HEK293T (cell line): ENCODE measurements around the gene RNLS.

Experiments used
- CTCF ChIA-PET: fragments of 350-600 bp; formaldehyde crosslinking; extraction: SDS; loops from one replicate; lab custom pipeline; 2021; ENCODE audit warnings: antibody characterized with exemption, inconsistent platforms; lab: Yijun Ruan, JAX
- POLR2A ChIA-PET: fragments of 350-600 bp; formaldehyde crosslinking; extraction: SDS; loops from one replicate; lab custom pipeline; 2020; ENCODE audit warnings: antibody characterized with exemption, inconsistent platforms; lab: Yijun Ruan, JAX
- DNase-seq: peaks from one replicate; pipeline ENCODE4 v3.0.0; 2012; ENCODE audit warnings: mixed read lengths; ENCODE audit errors: extremely low spot score
- ARNT ChIP-seq: fragments of 450-650 bp; IDR thresholded peaks from 2 replicates; pipeline ENCODE4 v1.6.1; 2017; ENCODE audit warnings: mild to moderate bottlenecking
- BHLHE40 ChIP-seq: fragments of 450-650 bp; IDR thresholded peaks from 2 replicates; pipeline ENCODE4 v1.6.1; 2016; ENCODE audit warnings: mild to moderate bottlenecking, moderate library complexity, borderline replicate concordance
- CTBP1 ChIP-seq: fragments of 450-650 bp; IDR thresholded peaks from 2 replicates; pipeline ENCODE4 v1.6.1; 2016; ENCODE audit warnings: borderline replicate concordance
- ELF4 ChIP-seq: fragments of 450-650 bp; IDR thresholded peaks from 2 replicates; pipeline ENCODE4 v1.6.1; 2017; ENCODE audit warnings: antibody characterized with exemption
- FOXA1 ChIP-seq: fragments of 450-650 bp; IDR thresholded peaks from 2 replicates; pipeline ENCODE4 v1.6.1; 2016; ENCODE audit warnings: mild to moderate bottlenecking
- FOXK2 ChIP-seq: fragments of 450-650 bp; IDR thresholded peaks from 2 replicates; pipeline ENCODE4 v1.6.1; 2016; ENCODE audit warnings: mild to moderate bottlenecking
- FOXM1 ChIP-seq: fragments of 450-650 bp; IDR thresholded peaks from 2 replicates; pipeline ENCODE4 v1.6.1; 2017; ENCODE audit warnings: mild to moderate bottlenecking, borderline replicate concordance
- HDGF ChIP-seq: fragments of 450-650 bp; IDR thresholded peaks from 2 replicates; pipeline ENCODE4 v1.6.1; 2017; ENCODE audit warnings: antibody characterized with exemption, borderline replicate concordance
- L3MBTL2 ChIP-seq: fragments of 450-650 bp; conservative IDR thresholded peaks from 2 replicates; pipeline ENCODE4 v1.6.1; 2016; ENCODE audit warnings: mild to moderate bottlenecking
- LEF1 ChIP-seq: fragments of 450-650 bp; IDR thresholded peaks from 2 replicates; pipeline ENCODE4 v1.6.1; 2017; ENCODE audit warnings: mild to moderate bottlenecking, borderline replicate concordance
- NFRKB ChIP-seq: fragments of 450-650 bp; IDR thresholded peaks from 2 replicates; pipeline ENCODE4 v1.6.1; 2016; ENCODE audit warnings: mild to moderate bottlenecking, moderate library complexity
- PKNOX1 ChIP-seq: fragments of 450-650 bp; IDR thresholded peaks from 2 replicates; pipeline ENCODE4 v1.6.1; 2016
- SP1 ChIP-seq: fragments of 450-650 bp; IDR thresholded peaks from 2 replicates; pipeline ENCODE4 v1.6.1; 2017
- SUZ12 ChIP-seq: fragments of 450-650 bp; IDR thresholded peaks from 2 replicates; pipeline ENCODE4 v1.6.1; 2016; ENCODE audit warnings: mild to moderate bottlenecking
- TARDBP ChIP-seq: fragments of 450-650 bp; IDR thresholded peaks from 2 replicates; pipeline ENCODE4 v1.6.1; 2016
- ZNF384 ChIP-seq: fragments of 450-650 bp; IDR thresholded peaks from 2 replicates; pipeline ENCODE4 v1.6.1; 2016

Gene RNLS

GRCh38 chr10:88608780-88609179 lies 25.7 kb upstream of the RNLS start:
- TF ChIP-seq FOXA1 (no peak), PKNOX1 (no peak), BHLHE40 (no peak), HDGF (no peak), ARNT (no peak), ELF4 (no peak), FOXM1 (no peak)
- POLR2A ChIA-PET = no interaction called here
- DNase-seq = no peak
- CTCF ChIA-PET = no interaction called here

- no peak for TF ChIP-seq CTBP1
- TF ChIP-seq SUZ12 = no peak
- TF ChIP-seq TARDBP = no peak
- no peak for TF ChIP-seq HDGF
- no peak for TF ChIP-seq LEF1
- TF ChIP-seq PKNOX1 = no peak
- TF ChIP-seq FOXK2 = no peak
- no peak for TF ChIP-seq FOXA1
- POLR2A ChIA-PET = no interaction called here
- no peak for DNase-seq
- CTCF ChIA-PET = no interaction called here
These were observed 25.1 kb upstream of the RNLS start for GRCh38 chr10:88608052-88608732.

GRCh38 chr10:88598055-88598454 lies 14.9 kb upstream of the RNLS start:
- DNase-seq = no peak
- ChIA-PET POLR2A (no interaction called here), CTCF (no interaction called here)
- TF ChIP-seq FOXK2 = no peak
- no peak for TF ChIP-seq NFRKB
- no peak for TF ChIP-seq BHLHE40
- no peak for TF ChIP-seq L3MBTL2
- TF ChIP-seq ARNT = no peak
- no peak for TF ChIP-seq FOXM1
- TF ChIP-seq LEF1 = no peak
- TF ChIP-seq HDGF = no peak
- no peak for TF ChIP-seq FOXA1
- no peak for TF ChIP-seq ELF4
- no peak for TF ChIP-seq SP1

GRCh38 chr10:88594482-88594881 lies 11.4 kb upstream of the RNLS start:
- ChIA-PET POLR2A (no interaction called here), CTCF (no interaction called here)
- no peak for DNase-seq
- no peak for TF ChIP-seq SP1
- no peak for TF ChIP-seq LEF1
- TF ChIP-seq L3MBTL2 = no peak
- no peak for TF ChIP-seq PKNOX1
- no peak for TF ChIP-seq ZNF384
- no peak for TF ChIP-seq BHLHE40
- no peak for TF ChIP-seq CTBP1
- no peak for TF ChIP-seq SUZ12
- TF ChIP-seq ARNT = no peak
- TF ChIP-seq FOXM1 = no peak
- no peak for TF ChIP-seq FOXA1
- TF ChIP-seq NFRKB = no peak
- no peak for TF ChIP-seq HDGF
- TF ChIP-seq TARDBP = no peak
- TF ChIP-seq FOXK2 = no peak

GRCh38 chr10:88592906-88593305 lies 9.8 kb upstream of the RNLS start:
- ChIA-PET CTCF (no interaction called here), POLR2A (no interaction called here)
- TF ChIP-seq FOXA1 (no peak), FOXK2 (no peak), NFRKB (no peak), TARDBP (no peak), ARNT (no peak), FOXM1 (no peak), ZNF384 (no peak)
- DNase-seq = no peak

GRCh38 chr10:88592381-88592780 lies 9.3 kb upstream of the RNLS start:
- TF ChIP-seq LEF1 = no peak
- no peak for TF ChIP-seq TARDBP
- TF ChIP-seq NFRKB = no peak
- no peak for TF ChIP-seq SP1
- no peak for TF ChIP-seq FOXA1
- TF ChIP-seq BHLHE40 = no peak
- no peak for TF ChIP-seq CTBP1
- no peak for TF ChIP-seq L3MBTL2
- no peak for TF ChIP-seq ZNF384
- no peak for DNase-seq
- ChIA-PET CTCF (no interaction called here), POLR2A (no interaction called here)

- DNase-seq = no peak
- ChIA-PET POLR2A (interaction anchor here (1.0 kb wide), 1 partner anchor 10 kb away, joined by 3 read pairs; no protein-coding TSS in a partner anchor), CTCF (no interaction called here)
These were observed 3.3 kb upstream of the RNLS start, which contains the start of gene LIPJ for GRCh38 chr10:88586462-88586861. LIPJ (plus strand) TSS chr10:88586762; CDS start chr10:88590688, 3,926 bp downstream.

More at GRCh38 chr10:88586462-88586861, 3.3 kb upstream of the RNLS start, which contains the start of gene LIPJ:
- no peak for TF ChIP-seq ZNF384
- TF ChIP-seq FOXA1 = no peak
- TF ChIP-seq BHLHE40 = no peak
- no peak for TF ChIP-seq FOXM1
- no peak for TF ChIP-seq ARNT
- no peak for TF ChIP-seq FOXK2
- no peak for TF ChIP-seq PKNOX1
- TF ChIP-seq LEF1 = no peak
- TF ChIP-seq SP1 = no peak
- no peak for TF ChIP-seq ELF4
- TF ChIP-seq TARDBP = no peak
- TF ChIP-seq L3MBTL2 = no peak
- no peak for TF ChIP-seq SUZ12
- no peak for TF ChIP-seq HDGF
- no peak for TF ChIP-seq NFRKB
- no peak for TF ChIP-seq CTBP1
